ENCODE results near the gene LHX4. TPM values are rescaled to one million over a fixed set of nuclear protein-coding genes. Genes with fewer than 3 reads are reported as not detected.

LHX4 gene
- total and polyA plus RNA-seq, 2 of the 4 experiments (the other 2 are of a cell fraction) = 0.05 to 0.18 TPM

DNA sequence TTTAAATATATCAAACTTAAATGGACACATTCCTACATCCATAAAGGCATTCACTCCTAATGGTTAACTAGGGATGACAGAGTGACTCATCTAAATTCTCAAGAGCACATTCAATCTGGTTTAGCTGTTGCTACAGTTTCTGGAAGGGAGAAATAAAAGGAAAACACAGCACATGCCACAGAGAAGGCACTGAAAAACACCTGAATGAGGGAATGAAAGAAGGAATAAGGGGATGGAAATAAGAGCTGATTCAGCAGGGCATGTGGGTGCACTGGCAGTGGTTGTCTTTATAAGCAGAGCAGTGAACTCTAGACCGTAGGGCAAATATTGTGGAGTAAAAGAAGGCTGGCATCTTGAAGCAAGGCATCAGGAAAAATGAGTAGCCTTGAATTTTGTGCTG, 79.3 kb downstream of the LHX4 start:
- Histone ChIP-seq H2AFZ (replicated peaks; ENCODE audit: low read length, poor library complexity) (no peak overlapping the region), H4K20me1 (ENCODE audit: insufficient read depth, low read length) (peaks cover 7% of the 10 kb centered on the region; the same call in 1 of the 2 replicates), H4K8ac (ENCODE audit: low read depth in 2 of 2, low read length in 2 of 2) (no peak overlapping the region), H3K18ac (ENCODE audit: low read depth, low read length) (peak overlapping the region; percentile 37; the same call in 1 of the 2 replicates), H2BK15ac (ENCODE audit: low read depth, low read length) (no peak overlapping the region), H3K79me1 (ENCODE audit: low read depth in 1 of 2, low read length in 2 of 2) (peaks cover 2 to 13% of the 10 kb centered on the region in 2 experiments; a peak in 2 of 4 replicates), H3K27me3 (ENCODE audit: control insufficient read depth, insufficient read depth, low read length) (no peaks in the 10 kb centered on the region), H3K4ac (ENCODE audit: low read depth, low read length) (peak overlapping the region; percentile 68), H3K9me3 (ENCODE audit: control insufficient read depth, insufficient read depth, low read length) (no peaks in the 10 kb centered on the region), H2BK5ac (ENCODE audit: low read depth, low read length, poor library complexity, severe bottlenecking) (peak overlapping the region; percentile 71), H3K14ac (replicated peaks; ENCODE audit: low read depth, low read length) (peak overlapping the region; percentile 33; the same call in 1 of the 2 replicates), H4K91ac (ENCODE audit: insufficient read depth, low read depth, low read length) (no peak overlapping the region), H3K4me2 (ENCODE audit: low read depth, low read length) (peak overlapping the region; percentile 76; the same call in 1 of the 2 replicates), H2AK9ac (replicated peaks; ENCODE audit: low read depth, low read length, poor library complexity) (peak overlapping the region; percentile 33), H3K4me3 (ENCODE audit: insufficient read depth, low read depth, low read length) (no peak overlapping the region), H4K5ac (ENCODE audit: low read depth, low read length) (no peak overlapping the region), H3K36me3 (ENCODE audit: control insufficient read depth, insufficient read depth, low read length) (peaks cover 3% of the 10 kb centered on the region; the same call in 1 of the 2 replicates), H3K9ac (ENCODE audit: low read depth, low read length) (no peak overlapping the region), H2AK5ac (ENCODE audit: low read depth, low read length) (no peak overlapping the region), H3K56ac (ENCODE audit: extremely low read depth, insufficient read depth, low read length) (no peak overlapping the region), H3K4me1 (ENCODE audit: control insufficient read depth, insufficient read depth, low read length) (peaks cover 7% of the 10 kb centered on the region), H2BK120ac (ENCODE audit: low read depth, low read length) (peak overlapping the region; percentile 63), H3K23ac (ENCODE audit: low read depth, low read length) (no peak overlapping the region), H3K9me1 (ENCODE audit: insufficient read depth, low read length) (no peaks in the 10 kb centered on the region), H2BK20ac (ENCODE audit: low read depth, low read length) (peak overlapping the region; percentile 83), H3K27ac (ENCODE audit: insufficient read depth, low read length) (no peak overlapping the region)
- BruUV-seq (replicated peaks) = no TSS peak
- no peak for TF ChIP-seq BHLHE40 (IDR thresholded peaks at IDR 0.05; ENCODE audit: low read depth, low read length)
- TF ChIP-seq FOS (IDR thresholded peaks at IDR 0.05; ENCODE audit: low read depth, low read length) = peak; percentile 62
- TF ChIP-seq RCOR1 (IDR thresholded peaks at IDR 0.05; ENCODE audit: insufficient replicate concordance, low read length) = no peak
- TF ChIP-seq RFX5 (IDR thresholded peaks at IDR 0.05; ENCODE audit: low read depth, low read length) = no peak
- no peak for TF ChIP-seq CHD1 (IDR thresholded peaks at IDR 0.05; ENCODE audit: low read depth, low read length)
- no peak for TF ChIP-seq SMC3 (IDR thresholded peaks at IDR 0.05; ENCODE audit: low read depth, low read length)
- TF ChIP-seq CEBPB (IDR thresholded peaks at IDR 0.05; ENCODE audit: low read depth, low read length) = peak; percentile 29; the same call in 1 of the 2 replicates
- no peak for TF ChIP-seq MXI1 (IDR thresholded peaks at IDR 0.05; ENCODE audit: borderline replicate concordance, low read depth, low read length)
- TF ChIP-seq, protein P1, sequence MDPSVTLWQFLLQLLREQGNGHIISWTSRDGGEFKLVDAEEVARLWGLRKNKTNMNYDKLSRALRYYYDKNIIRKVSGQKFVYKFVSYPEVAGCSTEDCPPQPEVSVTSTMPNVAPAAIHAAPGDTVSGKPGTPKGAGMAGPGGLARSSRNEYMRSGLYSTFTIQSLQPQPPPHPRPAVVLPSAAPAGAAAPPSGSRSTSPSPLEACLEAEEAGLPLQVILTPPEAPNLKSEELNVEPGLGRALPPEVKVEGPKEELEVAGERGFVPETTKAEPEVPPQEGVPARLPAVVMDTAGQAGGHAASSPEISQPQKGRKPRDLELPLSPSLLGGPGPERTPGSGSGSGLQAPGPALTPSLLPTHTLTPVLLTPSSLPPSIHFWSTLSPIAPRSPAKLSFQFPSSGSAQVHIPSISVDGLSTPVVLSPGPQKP (IDR thresholded peaks at IDR 0.05; ENCODE audit: borderline replicate concordance, low read depth, low read length) = no peak
- no peak for TF ChIP-seq RAD21 (IDR thresholded peaks at IDR 0.05; ENCODE audit: low read length)
- peak; percentile 52 for TF ChIP-seq MAFK (IDR thresholded peaks at IDR 0.05; ENCODE audit: low read depth, low read length)
- TF ChIP-seq MAZ (IDR thresholded peaks at IDR 0.05; ENCODE audit: borderline replicate concordance, low read depth, low read length) = no peak
- TF ChIP-seq NFE2L2 (IDR thresholded peaks at IDR 0.05; ENCODE audit: low read depth, low read length) = peak; percentile 54; the same call in 1 of the 2 replicates
- TF ChIP-seq, protein P2, sequence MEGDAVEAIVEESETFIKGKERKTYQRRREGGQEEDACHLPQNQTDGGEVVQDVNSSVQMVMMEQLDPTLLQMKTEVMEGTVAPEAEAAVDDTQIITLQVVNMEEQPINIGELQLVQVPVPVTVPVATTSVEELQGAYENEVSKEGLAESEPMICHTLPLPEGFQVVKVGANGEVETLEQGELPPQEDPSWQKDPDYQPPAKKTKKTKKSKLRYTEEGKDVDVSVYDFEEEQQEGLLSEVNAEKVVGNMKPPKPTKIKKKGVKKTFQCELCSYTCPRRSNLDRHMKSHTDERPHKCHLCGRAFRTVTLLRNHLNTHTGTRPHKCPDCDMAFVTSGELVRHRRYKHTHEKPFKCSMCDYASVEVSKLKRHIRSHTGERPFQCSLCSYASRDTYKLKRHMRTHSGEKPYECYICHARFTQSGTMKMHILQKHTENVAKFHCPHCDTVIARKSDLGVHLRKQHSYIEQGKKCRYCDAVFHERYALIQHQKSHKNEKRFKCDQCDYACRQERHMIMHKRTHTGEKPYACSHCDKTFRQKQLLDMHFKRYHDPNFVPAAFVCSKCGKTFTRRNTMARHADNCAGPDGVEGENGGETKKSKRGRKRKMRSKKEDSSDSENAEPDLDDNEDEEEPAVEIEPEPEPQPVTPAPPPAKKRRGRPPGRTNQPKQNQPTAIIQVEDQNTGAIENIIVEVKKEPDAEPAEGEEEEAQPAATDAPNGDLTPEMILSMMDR (conservative IDR thresholded peaks at IDR 0.05; ENCODE audit: low read depth, low read length) = no peak
- TF ChIP-seq POLR2A (IDR thresholded peaks at IDR 0.05; ENCODE audit: low read depth, low read length) = no peak
- TF ChIP-seq, protein P3, sequence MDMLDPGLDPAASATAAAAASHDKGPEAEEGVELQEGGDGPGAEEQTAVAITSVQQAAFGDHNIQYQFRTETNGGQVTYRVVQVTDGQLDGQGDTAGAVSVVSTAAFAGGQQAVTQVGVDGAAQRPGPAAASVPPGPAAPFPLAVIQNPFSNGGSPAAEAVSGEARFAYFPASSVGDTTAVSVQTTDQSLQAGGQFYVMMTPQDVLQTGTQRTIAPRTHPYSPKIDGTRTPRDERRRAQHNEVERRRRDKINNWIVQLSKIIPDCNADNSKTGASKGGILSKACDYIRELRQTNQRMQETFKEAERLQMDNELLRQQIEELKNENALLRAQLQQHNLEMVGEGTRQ (IDR thresholded peaks at IDR 0.05; ENCODE audit: low read depth, low read length) = no peak
- dilution Hi-C loops (cut with HindIII; ENCODE audit: low sequenced_read_pairs, unreplicated experiment) (no loop called here), intact Hi-C loops (cut with micrococcal nuclease) (no loop called here), in situ Hi-C loops (cut with MboI; ENCODE audit: low sequenced_read_pairs) (no loop called here)
- DNase-seq = peak; percentile 74
- POLR2A ChIA-PET (ENCODE audit: unreplicated experiment) = interaction anchor here (0.6 kb wide), 1 partner anchor 107 kb away, joined by 3 read pairs; no protein-coding TSS in a partner anchor
- 80% methylated on average over 1 of the region's 1 CpG; no CpG with 5 or more reads in 1 of the 2 experiments for WGBS, 2 experiments (ENCODE audit: extremely low coverage in 2 of 2, insufficient read length in 1 of 2)
- CTCF ChIA-PET = no interaction called here
- peak; percentile 84 for ATAC-seq (ENCODE audit: low read depth)

Measured in IMR-90 (cell line).